PFSK-1 (cell line): ENCODE data around the gene DTL. TPM values are rescaled to one million over a fixed set of nuclear protein-coding genes. Genes with fewer than 3 reads are reported as not detected.
A peak's percentile ranks its signal among the peaks of the same experiment; 100 is the strongest.

ENCODE experiments used
- FOXP2 ChIP-seq: optimal IDR thresholded peaks from 2 replicates; pipeline ENCODE3; 2011; ENCODE audit warnings: borderline replicate concordance, control low read depth, inconsistent platforms; ENCODE audit not compliant: insufficient read depth; ENCODE audit errors: extremely low read length, extremely low read depth
- POLR2AphosphoS5 ChIP-seq: IDR thresholded peaks from 2 replicates; pipeline ENCODE4 v1.6.1; 2012; ENCODE audit warnings: low read depth, mild to moderate bottlenecking, control low read depth, low read length, moderate library complexity
- REST ChIP-seq, 2 experiments: IDR thresholded peaks; 2 replicates each; pipeline versions ENCODE4 v1.6.1 to v1.8.0; 2011 to 2012; ENCODE audit warnings: low read depth in 2 of 2, low read length in 2 of 2, control low read depth in 1 of 2, inconsistent platforms in 1 of 2, mild to moderate bottlenecking in 1 of 2, moderate library complexity in 1 of 2; ENCODE audit not compliant: insufficient read depth in 1 of 2
- SIN3A ChIP-seq: IDR thresholded peaks from 2 replicates; pipeline ENCODE4 v1.6.1; 2012; ENCODE audit warnings: mild to moderate bottlenecking, low read length, moderate library complexity, borderline replicate concordance; ENCODE audit not compliant: insufficient read depth
- TAF1 ChIP-seq: IDR thresholded peaks from 2 replicates; pipeline ENCODE4 v1.6.1; 2012; ENCODE audit warnings: low read length, control low read depth, borderline replicate concordance; ENCODE audit not compliant: insufficient read depth
- polyA plus RNA-seq: library from polyadenylated mRNA; unstranded; fragments of >200 nt; gene quantifications from one replicate; pipeline ENCODE4 v1.2.1, GENCODE V29; 2012; ENCODE audit warnings: low read depth, missing spikeins; ENCODE audit not compliant: insufficient read length

The DTL gene
- polyA plus RNA-seq, result 16.0 TPM

- TF ChIP-seq SIN3A, result peak; percentile 100
- 0 out of 4 replicates have a peak, but pooled peaks of 1 of the 2 experiments have one; percentile 10 for TF ChIP-seq REST (IDR thresholded peaks at IDR 0.05; ENCODE audit: insufficient read depth in 1 of 2, low read depth in 2 of 2, low read length in 2 of 2)
- peak; percentile 95 for TF ChIP-seq POLR2AphosphoS5
- no peak for TF ChIP-seq FOXP2
- peak; percentile 78; the same call in 1 of the 2 replicates for TF ChIP-seq TAF1
Observed at GRCh38 chr1:212035123-212035834, at the start of gene DTL, which contains the start of gene INTS7. TSS of gene DTL (plus strand) at chr1:212035748. CDS start at chr1:212035891, 143 bp downstream. TSS of gene INTS7 (minus strand) at chr1:212035557. CDS start at chr1:212035437, 120 bp downstream.

GRCh38 chr1:211986628-211987254 is 48.8 kb upstream of the DTL start:
- TF ChIP-seq SIN3A, result no peak
- no peak for TF ChIP-seq FOXP2
- no peak for TF ChIP-seq TAF1
- TF ChIP-seq REST (IDR thresholded peaks at IDR 0.05; ENCODE audit: insufficient read depth in 1 of 2, low read depth in 2 of 2, low read length in 2 of 2), result no peak
- no peak for TF ChIP-seq POLR2AphosphoS5

- TF ChIP-seq SIN3A (no peak), FOXP2 (no peak), POLR2AphosphoS5 (no peak), REST (IDR thresholded peaks at IDR 0.05; ENCODE audit: insufficient read depth in 1 of 2, low read depth in 2 of 2, low read length in 2 of 2) (no peak), TAF1 (no peak)
Observed at GRCh38 chr1:211991695-211992094, 43.9 kb upstream of the DTL start.

- TF ChIP-seq FOXP2, result no peak
Observed at GRCh38 chr1:212002536-212002935, 33.0 kb upstream of the DTL start.

GRCh38 chr1:212004895-212005608 is 30.5 kb upstream of the DTL start:
- TF ChIP-seq FOXP2 (no peak), POLR2AphosphoS5 (no peak), REST (IDR thresholded peaks at IDR 0.05; ENCODE audit: insufficient read depth in 1 of 2, low read depth in 2 of 2, low read length in 2 of 2) (no peak), SIN3A (no peak), TAF1 (no peak)
